K562 (cell line): ENCODE results near the gene MCCD1. TPM values are rescaled to one million over a fixed set of nuclear protein-coding genes. Genes with fewer than 3 reads are reported as not detected.

ENCODE experiments used
- BRD4 ChIP-seq: fragments of 200-600 bp; sonication (generic); IDR thresholded peaks from 2 replicates; pipeline ENCODE4 v1.6.1; 2017; ENCODE audit warnings: inconsistent platforms
- CC2D1A ChIP-seq: fragments of 450-650 bp; IDR thresholded peaks from 2 replicates; pipeline ENCODE4 v1.6.1; 2017; ENCODE audit warnings: mild to moderate bottlenecking
- DACH1 ChIP-seq: fragments of 450-650 bp; IDR thresholded peaks from 2 replicates; pipeline ENCODE4 v1.6.1; 2018; ENCODE audit not compliant: partially characterized antibody
- EP300 ChIP-seq: IDR thresholded peaks from 2 replicates; pipeline ENCODE4 v1.6.1; 2012; ENCODE audit warnings: low read length, improper control_type of control experiment
- GATAD2B ChIP-seq: fragments of 450-650 bp; IDR thresholded peaks from 2 replicates; pipeline ENCODE4 v1.6.1; 2017; ENCODE audit warnings: mild to moderate bottlenecking, borderline replicate concordance
- HNRNPUL1 ChIP-seq: fragments of 200-400 bp; formaldehyde crosslinking; IDR thresholded peaks from 2 replicates; pipeline ENCODE4 v1.6.1; 2017; ENCODE audit warnings: low read length
- KAT7 ChIP-seq: sonication (generic); formaldehyde crosslinking; IDR thresholded peaks from 2 replicates; pipeline ENCODE4 v1.8.0; 2022; ENCODE audit warnings: missing genetic modification reagents, mild to moderate bottlenecking, borderline replicate concordance
- MXI1 ChIP-seq: IDR thresholded peaks from 2 replicates; pipeline ENCODE4 v1.6.1; 2011; ENCODE audit warnings: low read depth, mild to moderate bottlenecking, improper control_type of control experiment, low read length
- SMC3 ChIP-seq: conservative IDR thresholded peaks from 2 replicates; pipeline ENCODE4 v1.6.1; 2011; ENCODE audit warnings: low read depth, low read length, improper control_type of control experiment; ENCODE audit not compliant: insufficient read depth
- XRCC4 ChIP-seq: IDR thresholded peaks from one replicate; pipeline ENCODE4 v1.6.1; 2011; ENCODE audit not compliant: insufficient read depth, insufficient read length; ENCODE audit errors: extremely low read depth
- ZBTB7A ChIP-seq: IDR thresholded peaks from 2 replicates; pipeline ENCODE4 v1.6.1; 2011; ENCODE audit warnings: low read depth, mild to moderate bottlenecking, low read length, moderate library complexity, borderline replicate concordance; ENCODE audit not compliant: control insufficient read depth
- ZEB2 ChIP-seq: fragments of 450-650 bp; IDR thresholded peaks from 2 replicates; pipeline ENCODE4 v1.6.1; 2016
- ZNF174 ChIP-seq: fragments of 250-450 bp; sonication (Bioruptor Pico); IDR thresholded peaks from 2 replicates; pipeline ENCODE4 v1.4.0; 2020; ENCODE audit warnings: mild to moderate bottlenecking
- ZNF316 ChIP-seq: fragments of 450-650 bp; IDR thresholded peaks from 2 replicates; pipeline ENCODE4 v1.6.1; 2016
- polyA plus RNA-seq, 8 experiments: library from polyadenylated mRNA; depleted of rRNA in 4 of 8; stranded (reverse) in 5 of 8; unstranded in 3 of 8; fragments of >200 nt; fragmentation: Nextera tagmentation in 2 of 8; fragmentation: Illumina TruSeq in 1 of 8; extraction: Ambion mirVana in 2 of 8; extraction: Trizol in 1 of 8; gene quantifications; 2 replicates each; pipeline versions ENCODE4 v1.2.1 to v1.2.3, GENCODE V29; 2011 to 2014; ENCODE audit warnings: inconsistent platforms in 1 of 8, missing spikeins in 1 of 8
- total RNA-seq, 7 experiments: library from RNA; depleted of rRNA in 6 of 7; stranded (reverse); fragments of >200 nt in 6 of 7; fragmentation: Illumina TruSeq in 2 of 7; extraction: Trizol in 2 of 7; gene quantifications; 2 replicates each; pipeline versions ENCODE4 v1.2.1 to v1.2.3, GENCODE V29; 2011 to 2021; ENCODE audit warnings: low replicate concordance in 1 of 7
- TF ChIP-seq, protein P1 (sequence below): fragments of 450-650 bp; IDR thresholded peaks from 2 replicates; pipeline ENCODE4 v1.6.1; 2016; ENCODE audit warnings: mild to moderate bottlenecking, moderate library complexity
- TF ChIP-seq, protein P2 (sequence below): fragments of 450-650 bp; IDR thresholded peaks from 2 replicates; pipeline ENCODE4 v1.6.1; 2014; ENCODE audit warnings: low read depth, mild to moderate bottlenecking, moderate library complexity, borderline replicate concordance

Gene MCCD1
- total and polyA plus RNA-seq, 9 of the 15 experiments (the other 6 are each of a cell fraction or from before 2014, with no cell fraction given) = not detected

DNA sequence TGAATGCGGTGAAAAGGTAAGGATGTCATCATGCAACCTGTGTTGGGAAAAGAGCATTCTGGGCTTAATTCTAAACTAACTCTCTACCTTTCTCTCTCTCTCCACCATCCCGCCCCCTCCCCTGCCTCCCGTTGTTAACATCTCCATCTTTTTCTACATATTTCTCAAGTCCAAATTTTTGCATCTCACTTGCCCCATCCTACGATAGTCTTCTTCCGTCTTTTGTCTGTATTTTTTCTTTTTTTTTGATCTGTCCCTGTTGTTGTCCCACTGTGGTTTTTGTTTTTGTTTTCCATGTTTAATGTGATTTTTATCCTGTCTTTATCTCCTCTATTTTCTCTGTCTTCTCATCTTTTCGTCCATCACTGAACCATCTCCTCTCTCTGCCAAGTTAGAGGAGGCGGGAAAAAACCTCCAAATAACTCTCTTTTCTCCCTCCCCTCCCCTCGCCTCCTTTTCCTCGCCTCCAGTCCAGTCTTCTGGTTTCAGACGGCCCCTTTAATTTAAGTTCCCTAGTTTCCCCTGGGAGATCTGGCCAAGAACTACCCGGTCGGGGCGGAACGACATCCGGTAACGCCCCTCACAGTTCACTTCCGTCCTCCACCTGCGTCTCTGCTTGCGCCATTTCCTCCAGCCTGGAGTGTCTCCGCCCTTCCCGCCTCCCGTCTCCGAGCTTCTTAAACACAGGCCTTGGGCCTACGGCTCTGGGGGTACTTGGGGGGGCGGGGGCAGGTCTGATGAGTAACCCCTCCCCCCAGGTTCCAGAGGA lies 18.4 kb downstream of the MCCD1 start, which contains the start of gene NFKBIL1 (continued):
- TF ChIP-seq, protein P1, sequence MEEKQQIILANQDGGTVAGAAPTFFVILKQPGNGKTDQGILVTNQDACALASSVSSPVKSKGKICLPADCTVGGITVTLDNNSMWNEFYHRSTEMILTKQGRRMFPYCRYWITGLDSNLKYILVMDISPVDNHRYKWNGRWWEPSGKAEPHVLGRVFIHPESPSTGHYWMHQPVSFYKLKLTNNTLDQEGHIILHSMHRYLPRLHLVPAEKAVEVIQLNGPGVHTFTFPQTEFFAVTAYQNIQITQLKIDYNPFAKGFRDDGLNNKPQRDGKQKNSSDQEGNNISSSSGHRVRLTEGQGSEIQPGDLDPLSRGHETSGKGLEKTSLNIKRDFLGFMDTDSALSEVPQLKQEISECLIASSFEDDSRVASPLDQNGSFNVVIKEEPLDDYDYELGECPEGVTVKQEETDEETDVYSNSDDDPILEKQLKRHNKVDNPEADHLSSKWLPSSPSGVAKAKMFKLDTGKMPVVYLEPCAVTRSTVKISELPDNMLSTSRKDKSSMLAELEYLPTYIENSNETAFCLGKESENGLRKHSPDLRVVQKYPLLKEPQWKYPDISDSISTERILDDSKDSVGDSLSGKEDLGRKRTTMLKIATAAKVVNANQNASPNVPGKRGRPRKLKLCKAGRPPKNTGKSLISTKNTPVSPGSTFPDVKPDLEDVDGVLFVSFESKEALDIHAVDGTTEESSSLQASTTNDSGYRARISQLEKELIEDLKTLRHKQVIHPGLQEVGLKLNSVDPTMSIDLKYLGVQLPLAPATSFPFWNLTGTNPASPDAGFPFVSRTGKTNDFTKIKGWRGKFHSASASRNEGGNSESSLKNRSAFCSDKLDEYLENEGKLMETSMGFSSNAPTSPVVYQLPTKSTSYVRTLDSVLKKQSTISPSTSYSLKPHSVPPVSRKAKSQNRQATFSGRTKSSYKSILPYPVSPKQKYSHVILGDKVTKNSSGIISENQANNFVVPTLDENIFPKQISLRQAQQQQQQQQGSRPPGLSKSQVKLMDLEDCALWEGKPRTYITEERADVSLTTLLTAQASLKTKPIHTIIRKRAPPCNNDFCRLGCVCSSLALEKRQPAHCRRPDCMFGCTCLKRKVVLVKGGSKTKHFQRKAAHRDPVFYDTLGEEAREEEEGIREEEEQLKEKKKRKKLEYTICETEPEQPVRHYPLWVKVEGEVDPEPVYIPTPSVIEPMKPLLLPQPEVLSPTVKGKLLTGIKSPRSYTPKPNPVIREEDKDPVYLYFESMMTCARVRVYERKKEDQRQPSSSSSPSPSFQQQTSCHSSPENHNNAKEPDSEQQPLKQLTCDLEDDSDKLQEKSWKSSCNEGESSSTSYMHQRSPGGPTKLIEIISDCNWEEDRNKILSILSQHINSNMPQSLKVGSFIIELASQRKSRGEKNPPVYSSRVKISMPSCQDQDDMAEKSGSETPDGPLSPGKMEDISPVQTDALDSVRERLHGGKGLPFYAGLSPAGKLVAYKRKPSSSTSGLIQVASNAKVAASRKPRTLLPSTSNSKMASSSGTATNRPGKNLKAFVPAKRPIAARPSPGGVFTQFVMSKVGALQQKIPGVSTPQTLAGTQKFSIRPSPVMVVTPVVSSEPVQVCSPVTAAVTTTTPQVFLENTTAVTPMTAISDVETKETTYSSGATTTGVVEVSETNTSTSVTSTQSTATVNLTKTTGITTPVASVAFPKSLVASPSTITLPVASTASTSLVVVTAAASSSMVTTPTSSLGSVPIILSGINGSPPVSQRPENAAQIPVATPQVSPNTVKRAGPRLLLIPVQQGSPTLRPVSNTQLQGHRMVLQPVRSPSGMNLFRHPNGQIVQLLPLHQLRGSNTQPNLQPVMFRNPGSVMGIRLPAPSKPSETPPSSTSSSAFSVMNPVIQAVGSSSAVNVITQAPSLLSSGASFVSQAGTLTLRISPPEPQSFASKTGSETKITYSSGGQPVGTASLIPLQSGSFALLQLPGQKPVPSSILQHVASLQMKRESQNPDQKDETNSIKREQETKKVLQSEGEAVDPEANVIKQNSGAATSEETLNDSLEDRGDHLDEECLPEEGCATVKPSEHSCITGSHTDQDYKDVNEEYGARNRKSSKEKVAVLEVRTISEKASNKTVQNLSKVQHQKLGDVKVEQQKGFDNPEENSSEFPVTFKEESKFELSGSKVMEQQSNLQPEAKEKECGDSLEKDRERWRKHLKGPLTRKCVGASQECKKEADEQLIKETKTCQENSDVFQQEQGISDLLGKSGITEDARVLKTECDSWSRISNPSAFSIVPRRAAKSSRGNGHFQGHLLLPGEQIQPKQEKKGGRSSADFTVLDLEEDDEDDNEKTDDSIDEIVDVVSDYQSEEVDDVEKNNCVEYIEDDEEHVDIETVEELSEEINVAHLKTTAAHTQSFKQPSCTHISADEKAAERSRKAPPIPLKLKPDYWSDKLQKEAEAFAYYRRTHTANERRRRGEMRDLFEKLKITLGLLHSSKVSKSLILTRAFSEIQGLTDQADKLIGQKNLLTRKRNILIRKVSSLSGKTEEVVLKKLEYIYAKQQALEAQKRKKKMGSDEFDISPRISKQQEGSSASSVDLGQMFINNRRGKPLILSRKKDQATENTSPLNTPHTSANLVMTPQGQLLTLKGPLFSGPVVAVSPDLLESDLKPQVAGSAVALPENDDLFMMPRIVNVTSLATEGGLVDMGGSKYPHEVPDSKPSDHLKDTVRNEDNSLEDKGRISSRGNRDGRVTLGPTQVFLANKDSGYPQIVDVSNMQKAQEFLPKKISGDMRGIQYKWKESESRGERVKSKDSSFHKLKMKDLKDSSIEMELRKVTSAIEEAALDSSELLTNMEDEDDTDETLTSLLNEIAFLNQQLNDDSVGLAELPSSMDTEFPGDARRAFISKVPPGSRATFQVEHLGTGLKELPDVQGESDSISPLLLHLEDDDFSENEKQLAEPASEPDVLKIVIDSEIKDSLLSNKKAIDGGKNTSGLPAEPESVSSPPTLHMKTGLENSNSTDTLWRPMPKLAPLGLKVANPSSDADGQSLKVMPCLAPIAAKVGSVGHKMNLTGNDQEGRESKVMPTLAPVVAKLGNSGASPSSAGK = 0 out of 2 replicates have a peak, but pooled peaks have one; percentile 8
- peak; percentile 18 for TF ChIP-seq DACH1
- TF ChIP-seq ZNF316 = peak; percentile 18; the same call in 1 of the 2 replicates
- no peak for TF ChIP-seq XRCC4
- peak; percentile 57; the same call in 1 of the 2 replicates for TF ChIP-seq MXI1
- TF ChIP-seq SMC3 = 0 out of 2 replicates have a peak, but pooled peaks have one; percentile 8
- no peak for TF ChIP-seq BRD4
- TF ChIP-seq ZNF174 = no peak
- TF ChIP-seq HNRNPUL1 = no peak
- peak; percentile 37; the same call in 1 of the 2 replicates for TF ChIP-seq EP300
- peak; percentile 99 for TF ChIP-seq ZEB2
- TF ChIP-seq ZBTB7A = peak; percentile 97
- peak; percentile 67; the same call in 1 of the 2 replicates for TF ChIP-seq GATAD2B
- no peak; the same call in 1 of the 2 replicates for TF ChIP-seq KAT7
- 0 out of 2 replicates have a peak, but pooled peaks have one; percentile 10 for TF ChIP-seq CC2D1A
- TF ChIP-seq, protein P2, sequence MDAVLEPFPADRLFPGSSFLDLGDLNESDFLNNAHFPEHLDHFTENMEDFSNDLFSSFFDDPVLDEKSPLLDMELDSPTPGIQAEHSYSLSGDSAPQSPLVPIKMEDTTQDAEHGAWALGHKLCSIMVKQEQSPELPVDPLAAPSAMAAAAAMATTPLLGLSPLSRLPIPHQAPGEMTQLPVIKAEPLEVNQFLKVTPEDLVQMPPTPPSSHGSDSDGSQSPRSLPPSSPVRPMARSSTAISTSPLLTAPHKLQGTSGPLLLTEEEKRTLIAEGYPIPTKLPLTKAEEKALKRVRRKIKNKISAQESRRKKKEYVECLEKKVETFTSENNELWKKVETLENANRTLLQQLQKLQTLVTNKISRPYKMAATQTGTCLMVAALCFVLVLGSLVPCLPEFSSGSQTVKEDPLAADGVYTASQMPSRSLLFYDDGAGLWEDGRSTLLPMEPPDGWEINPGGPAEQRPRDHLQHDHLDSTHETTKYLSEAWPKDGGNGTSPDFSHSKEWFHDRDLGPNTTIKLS = no peak
